HCT116 (cell line): ENCODE results near the gene GJC3. TPM values are rescaled to one million over a fixed set of nuclear protein-coding genes. Genes with fewer than 3 reads are reported as not detected.
"Not testable (repeated sequence)": the region's sequence is repeated elsewhere in the genome, so short reads cannot be mapped to it uniquely, and the experiment has no call there.

Experiments used
- ATAC-seq: fragments of 200-7000 bp; cut with Tn5 transposase; 2 replicates; pipeline ENCODE4 v1.9.1; 2020; ENCODE audit warnings: mild to moderate bottlenecking, moderate library complexity
- BruUV-seq: library from RNA; stranded (reverse); fragments of 400-500 nt; replicated peaks from 2 replicates; lab custom pipeline; 2021; lab: Mats Ljungman, UMichigan
- CTCF ChIA-PET: fragments of 300-600 bp; sonication (Branson Sonifier 250); formaldehyde crosslinking; loops from one replicate; lab custom pipeline; 2021; ENCODE audit warnings: antibody characterized with exemption; lab: Charles Lee
- POLR2A ChIA-PET: fragments of 300-600, 350-600 bp; sonication (Branson Sonifier 250); formaldehyde crosslinking; loops from one replicate; lab custom pipeline; 2021; ENCODE audit warnings: antibody characterized with exemption; lab: Charles Lee
- RAD21 ChIA-PET, 2 experiments: fragments of 300-600 bp; sonication (Branson Sonifier 250); formaldehyde crosslinking; loops; one replicate each; lab custom pipeline; 2023; ENCODE audit warnings: low total read pairs in 2 of 2; ENCODE audit not compliant: uncharacterized antibody in 2 of 2, unreplicated experiment in 2 of 2, low non-redundant PET in 1 of 2; lab: Charles Lee
- DNase-seq: peaks from one replicate; pipeline ENCODE4 v3.0.0-alpha.2; 2010; ENCODE audit warnings: low read depth, low spot score
- H2AFZ ChIP-seq: fragments of 200-600 bp; shearing (Covaris generic), sonication (generic); 2 replicates; pipeline ENCODE4 v1.6.1; 2017; ENCODE audit warnings: low read depth, mixed run types, mixed read lengths, antibody characterized with exemption, low read length; ENCODE audit not compliant: poor library complexity, severe bottlenecking
- H3K27ac ChIP-seq: 2 replicates; pipeline ENCODE4 v1.5.1; 2012; ENCODE audit warnings: low read depth, low read length
- H3K27me3 ChIP-seq: fragments of 200-600 bp; sonication (generic); 2 replicates; pipeline ENCODE4 v1.6.1; 2016; ENCODE audit warnings: mixed run types, low read length, mixed read lengths; ENCODE audit not compliant: insufficient read depth
- H3K36me3 ChIP-seq, 2 experiments: fragments of 200-500 bp in 1 of 2; fragments of 200-600 bp in 1 of 2; sonication (Bioruptor generic) in 1 of 2; sonication (generic) in 1 of 2; 2 replicates each; pipeline versions ENCODE4 v1.5.1 to v1.6.1; 2014 to 2016; ENCODE audit warnings: low read length in 2 of 2, inconsistent platforms in 1 of 2, mixed read lengths in 1 of 2, mixed run types in 1 of 2; ENCODE audit not compliant: insufficient read depth in 2 of 2, control insufficient read depth in 1 of 2
- H3K4me1 ChIP-seq, 2 experiments: fragments of 200-600 bp in 1 of 2; sonication (generic) in 1 of 2; 2 replicates each; pipeline versions ENCODE4 v1.5.1 to v1.6.1; 2012 to 2017; ENCODE audit warnings: low read length in 2 of 2, inconsistent platforms in 1 of 2, mild to moderate bottlenecking in 1 of 2, mixed read lengths in 1 of 2, mixed run types in 1 of 2, moderate library complexity in 1 of 2; ENCODE audit not compliant: insufficient read depth in 2 of 2, control insufficient read depth in 1 of 2
- H3K4me2 ChIP-seq: fragments of 200-600 bp; sonication (generic); 2 replicates; pipeline ENCODE4 v1.6.1; 2017; ENCODE audit warnings: mixed run types, low read length, mixed read lengths
- H3K4me3 ChIP-seq, 2 experiments: fragments of 200-600 bp in 1 of 2; sonication (generic) in 1 of 2; replicated peaks in 1 of 2; 2 replicates each; pipeline ENCODE4 v1.5.1; 2011 to 2016; ENCODE audit warnings: low read length in 2 of 2, control low read depth in 1 of 2, low read depth in 1 of 2, mild to moderate bottlenecking in 1 of 2, mixed read lengths in 1 of 2, mixed run types in 1 of 2
- H3K79me2 ChIP-seq: fragments of 200-600 bp; sonication (generic); 2 replicates; pipeline ENCODE4 v1.6.1; 2017; ENCODE audit warnings: mild to moderate bottlenecking, mixed run types, low read length, moderate library complexity, mixed read lengths; ENCODE audit not compliant: insufficient read depth
- H3K9ac ChIP-seq: fragments of 200-600 bp; sonication (generic); 2 replicates; pipeline ENCODE4 v1.6.1; 2016; ENCODE audit warnings: low read length, mixed read lengths
- H3K9me2 ChIP-seq: fragments of 200-600 bp; sonication (generic), shearing (Covaris generic); 2 replicates; pipeline ENCODE4 v1.6.1; 2017; ENCODE audit warnings: mixed run types, mild to moderate bottlenecking, moderate library complexity; ENCODE audit not compliant: insufficient read depth
- H3K9me3 ChIP-seq, 2 experiments: fragments of 200-500 bp in 1 of 2; fragments of 200-600 bp in 1 of 2; sonication (Bioruptor generic) in 1 of 2; sonication (generic) in 1 of 2; 2 replicates each; pipeline ENCODE4 v1.6.1; 2014 to 2017; ENCODE audit warnings: low read length in 2 of 2, mixed read lengths in 2 of 2, inconsistent platforms in 1 of 2, low read depth in 1 of 2, mild to moderate bottlenecking in 1 of 2, mixed run types in 1 of 2, moderate library complexity in 1 of 2; ENCODE audit not compliant: control insufficient read depth in 1 of 2, insufficient read depth in 1 of 2
- H4K20me1 ChIP-seq: fragments of 200-600 bp; sonication (generic), shearing (Covaris generic); 2 replicates; pipeline ENCODE4 v1.6.1; 2017; ENCODE audit warnings: mixed run types, mild to moderate bottlenecking, moderate library complexity; ENCODE audit not compliant: insufficient read depth
- ATF3 ChIP-seq: IDR thresholded peaks from 2 replicates; pipeline ENCODE4 v1.6.1; 2012
- CBX3 ChIP-seq: IDR thresholded peaks from 2 replicates; pipeline ENCODE4 v1.6.1; 2012; ENCODE audit warnings: low read depth
- ELF1 ChIP-seq: IDR thresholded peaks from 2 replicates; pipeline ENCODE4 v1.6.1; 2012; ENCODE audit warnings: low read depth, borderline replicate concordance
- EZH2phosphoT487 ChIP-seq: fragments of 200-600 bp; IDR thresholded peaks from 2 replicates; pipeline ENCODE4 v1.6.1; 2018; ENCODE audit warnings: antibody characterized with exemption, borderline replicate concordance
- FOSL1 ChIP-seq: IDR thresholded peaks from 2 replicates; pipeline ENCODE4 v1.6.1; 2012; ENCODE audit warnings: low read depth
- JUND ChIP-seq: IDR thresholded peaks from 2 replicates; pipeline ENCODE4 v1.6.1; 2012
- POLR2A ChIP-seq: IDR thresholded peaks from 2 replicates; pipeline ENCODE4 v1.7.0; 2011; ENCODE audit warnings: borderline replicate concordance; ENCODE audit not compliant: insufficient read depth, insufficient read length; ENCODE audit errors: extremely low read depth
- RAD21 ChIP-seq: IDR thresholded peaks from 2 replicates; pipeline ENCODE4 v1.6.1; 2012; ENCODE audit warnings: low read depth, mild to moderate bottlenecking
- REST ChIP-seq: IDR thresholded peaks from 2 replicates; pipeline ENCODE4 v1.6.1; 2012; ENCODE audit warnings: low read depth
- TCF7L2 ChIP-seq: IDR thresholded peaks from 2 replicates; pipeline ENCODE4 v1.7.0; 2011; ENCODE audit warnings: borderline replicate concordance, inconsistent platforms; ENCODE audit not compliant: insufficient read depth, insufficient read length; ENCODE audit errors: extremely low read depth
- intact Hi-C: fragments of 100-400 bp; cut with micrococcal nuclease; formaldehyde crosslinking; loops from 2 replicates; pipeline ENCODE4 v1.10.0; 2022
- total RNA-seq: library from RNA; stranded (reverse); gene quantifications from one replicate; pipeline ENCODE4 v1.2.1, GENCODE V29; 2021; ENCODE audit not compliant: unreplicated experiment
- TF ChIP-seq, protein P1 (sequence below): IDR thresholded peaks from 2 replicates; pipeline ENCODE4 v1.6.1; 2011; ENCODE audit warnings: mild to moderate bottlenecking, low read length, moderate library complexity; ENCODE audit not compliant: insufficient replicate concordance; ENCODE audit errors: extremely low read depth

The GJC3 gene
- total RNA-seq, 1 experiment from 2014 or later, result 0.76 TPM

DNA sequence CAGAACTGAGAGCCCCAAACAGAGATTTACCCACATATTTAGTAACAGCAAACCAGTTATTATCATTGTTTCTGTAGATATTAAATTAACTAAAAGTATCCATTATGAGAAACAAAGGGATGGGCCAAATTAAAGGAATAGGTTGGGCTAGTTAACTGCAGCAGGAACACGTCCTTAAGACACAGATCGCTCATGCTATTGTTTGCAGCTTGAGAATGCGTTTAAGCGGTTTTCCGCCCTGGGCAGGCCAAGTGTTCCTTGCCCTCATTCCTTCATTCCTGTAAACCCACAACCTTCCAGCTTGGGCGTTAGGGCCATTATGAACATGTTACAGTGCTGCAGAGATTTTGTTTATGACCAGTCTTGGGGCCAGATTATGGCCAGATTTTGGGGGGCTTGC lies 21.4 kb upstream of the GJC3 start:
- intact Hi-C loops, H3K79me2 ChIP-seq, H3K9me2 ChIP-seq, H3K27me3 ChIP-seq, H3K36me3 ChIP-seq, DNase-seq, ATAC-seq, RAD21 ChIA-PET, H4K20me1 ChIP-seq, H3K9ac ChIP-seq, H3K9me3 ChIP-seq, CTCF ChIA-PET, H2AFZ ChIP-seq, POLR2A ChIA-PET, H3K4me3 ChIP-seq, H3K4me2 ChIP-seq, BruUV-seq, H3K27ac ChIP-seq: not testable (repeated sequence)
- H3K4me1 ChIP-seq, result peaks cover 0 to 12% of the 10 kb centered on the region in 2 experiments; a peak in 2 of 4 replicates
- peak; percentile 82; the same call in 1 of the 2 replicates for TF ChIP-seq CBX3

GRCh38 chr7:99949645-99950228 lies 20.3 kb upstream of the GJC3 start:
- intact Hi-C loops, result no loop called here
- Histone ChIP-seq H3K9ac (no peak overlapping the region), H3K9me3 (no peaks in the 10 kb centered on the region; a peak in 1 of 4 replicates), H2AFZ (no peak overlapping the region), H3K27ac (no peak overlapping the region), H4K20me1 (no peaks in the 10 kb centered on the region), H3K9me2 (no peaks in the 10 kb centered on the region), H3K27me3 (no peaks in the 10 kb centered on the region), H3K4me1 (peaks cover 0 to 2% of the 10 kb centered on the region in 2 experiments; a peak in 1 of 4 replicates), H3K36me3 (no peaks in the 10 kb centered on the region), H3K79me2 (no peaks in the 10 kb centered on the region), H3K4me2 (no peak overlapping the region), H3K4me3 (no peak overlapping the region)
- ChIA-PET RAD21 (no interaction called here), POLR2A (no interaction called here), CTCF (no interaction called here)
- DNase-seq (no peak), ATAC-seq (no peak)
- BruUV-seq, result no TSS peak
- TF ChIP-seq FOSL1 (no peak), TCF7L2 (no peak), ELF1 (no peak), RAD21 (peak; percentile 38), JUND (no peak), POLR2A (no peak), EZH2phosphoT487 (no peak), ATF3 (no peak), REST (no peak)
- TF ChIP-seq, protein P1, sequence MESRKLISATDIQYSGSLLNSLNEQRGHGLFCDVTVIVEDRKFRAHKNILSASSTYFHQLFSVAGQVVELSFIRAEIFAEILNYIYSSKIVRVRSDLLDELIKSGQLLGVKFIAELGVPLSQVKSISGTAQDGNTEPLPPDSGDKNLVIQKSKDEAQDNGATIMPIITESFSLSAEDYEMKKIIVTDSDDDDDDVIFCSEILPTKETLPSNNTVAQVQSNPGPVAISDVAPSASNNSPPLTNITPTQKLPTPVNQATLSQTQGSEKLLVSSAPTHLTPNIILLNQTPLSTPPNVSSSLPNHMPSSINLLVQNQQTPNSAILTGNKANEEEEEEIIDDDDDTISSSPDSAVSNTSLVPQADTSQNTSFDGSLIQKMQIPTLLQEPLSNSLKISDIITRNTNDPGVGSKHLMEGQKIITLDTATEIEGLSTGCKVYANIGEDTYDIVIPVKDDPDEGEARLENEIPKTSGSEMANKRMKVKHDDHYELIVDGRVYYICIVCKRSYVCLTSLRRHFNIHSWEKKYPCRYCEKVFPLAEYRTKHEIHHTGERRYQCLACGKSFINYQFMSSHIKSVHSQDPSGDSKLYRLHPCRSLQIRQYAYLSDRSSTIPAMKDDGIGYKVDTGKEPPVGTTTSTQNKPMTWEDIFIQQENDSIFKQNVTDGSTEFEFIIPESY, result no peak
